GM12875 (cell line): ENCODE data around the gene MRPL45.

Source experiments
- H3K4me3 ChIP-seq: one replicate; pipeline ENCODE4 v1.5.1; 2011; ENCODE audit warnings: low read depth, low read length, control low read depth
- CTCF ChIP-seq: IDR thresholded peaks from 2 replicates; pipeline ENCODE4 v1.5.1; 2011; ENCODE audit warnings: low read depth, mild to moderate bottlenecking, control low read depth, inconsistent platforms, low read length, moderate library complexity, borderline replicate concordance; ENCODE audit not compliant: insufficient read depth

The MRPL45 gene

GRCh38 chr17:38325221-38325851 lies 28.4 kb downstream of the MRPL45 start:
- no peak for TF ChIP-seq CTCF

GRCh38 chr17:38326996-38327792 lies 30.2 kb downstream of the MRPL45 start:
- H3K4me3 ChIP-seq: no peak overlapping the region
- TF ChIP-seq CTCF: no peak

More at GRCh38 chr17:38325221-38325851, 28.4 kb downstream of the MRPL45 start:
- no peak overlapping the region for H3K4me3 ChIP-seq

- no peak for TF ChIP-seq CTCF
- no peak overlapping the region for H3K4me3 ChIP-seq
Measured at GRCh38 chr17:38327936-38328335, 31.0 kb downstream of the MRPL45 start.

- TF ChIP-seq CTCF: no peak
Measured at GRCh38 chr17:38328620-38329019, 31.7 kb downstream of the MRPL45 start.

GRCh38 chr17:38329284-38329683 lies 32.3 kb downstream of the MRPL45 start:
- no peak for TF ChIP-seq CTCF
- H3K4me3 ChIP-seq: no peak overlapping the region

More at GRCh38 chr17:38328620-38329019, 31.7 kb downstream of the MRPL45 start:
- H3K4me3 ChIP-seq: no peak overlapping the region

- H3K4me3 ChIP-seq: no peak overlapping the region
- no peak for TF ChIP-seq CTCF
Measured at GRCh38 chr17:38329808-38330730, 33.1 kb downstream of the MRPL45 start.
